GM23338 (cell line): ENCODE data around the gene PRR36. TPM values are rescaled to one million over a fixed set of nuclear protein-coding genes. Genes with fewer than 3 reads are reported as not detected.

ENCODE experiments used
- ATAC-seq: fragments of 200-7000 bp; cut with Tn5 transposase; 3 replicates; pipeline ENCODE4 v1.9.1; 2020
- DNase-seq: peaks from one replicate; pipeline ENCODE4 v3.0.0-alpha.2; 2015; ENCODE audit warnings: low spot score
- H2AFZ ChIP-seq: fragments of 200-600 bp; sonication (generic); 2 replicates; pipeline ENCODE4 v1.8.0; 2016; ENCODE audit warnings: antibody characterized with exemption, mild to moderate bottlenecking, moderate library complexity
- H3F3A ChIP-seq: fragments of 200-600 bp; sonication (generic); replicated peaks from 2 replicates; pipeline ENCODE4 v1.8.0; 2017; ENCODE audit warnings: antibody characterized with exemption, mixed run types, low read depth
- H3K27ac ChIP-seq: fragments of 200-600 bp; sonication (generic); 2 replicates; pipeline ENCODE4 v1.6.1; 2016; ENCODE audit warnings: low read depth
- H3K27me3 ChIP-seq: fragments of 200-600 bp; sonication (generic); 2 replicates; pipeline ENCODE4 v1.8.0; 2016; ENCODE audit warnings: mild to moderate bottlenecking, mixed run types, moderate library complexity; ENCODE audit not compliant: insufficient read depth
- H3K36me3 ChIP-seq: fragments of 200-600 bp; sonication (generic); 2 replicates; pipeline ENCODE4 v1.8.0; 2016; ENCODE audit warnings: mild to moderate bottlenecking; ENCODE audit not compliant: insufficient read depth
- H3K4me1 ChIP-seq: fragments of 200-600 bp; sonication (generic); 2 replicates; pipeline ENCODE4 v1.8.0; 2016; ENCODE audit warnings: mild to moderate bottlenecking, moderate library complexity; ENCODE audit not compliant: insufficient read depth
- H3K4me2 ChIP-seq: fragments of 200-600 bp; sonication (generic); 2 replicates; pipeline ENCODE4 v1.7.1; 2017; ENCODE audit warnings: mixed run types
- H3K4me3 ChIP-seq: fragments of 200-600 bp; sonication (generic); 2 replicates; pipeline ENCODE4 v1.6.1; 2016; ENCODE audit warnings: mixed run types
- H3K79me2 ChIP-seq: fragments of 200-600 bp; sonication (generic); replicated peaks from 2 replicates; pipeline ENCODE4 v1.8.0; 2017; ENCODE audit warnings: mild to moderate bottlenecking; ENCODE audit not compliant: insufficient read depth
- H3K9me2 ChIP-seq: fragments of 200-600 bp; sonication (generic); 2 replicates; pipeline ENCODE4 v1.8.0; 2017; ENCODE audit not compliant: insufficient read depth
- H4K20me1 ChIP-seq: fragments of 200-600 bp; sonication (generic); replicated peaks from 2 replicates; pipeline ENCODE4 v1.8.0; 2017; ENCODE audit warnings: mild to moderate bottlenecking; ENCODE audit not compliant: insufficient read depth
- H3K27ac Mint-ChIP-seq: 2 replicates; pipeline ENCODE4 v1.8.0; 2020; ENCODE audit warnings: inconsistent platforms, mild to moderate bottlenecking, moderate library complexity, mixed read lengths
- H3K27me3 Mint-ChIP-seq: 3 replicates; pipeline ENCODE4 v1.8.0; 2022; ENCODE audit warnings: low read depth, mild to moderate bottlenecking, moderate library complexity, mixed read lengths, inconsistent platforms; ENCODE audit not compliant: insufficient read depth, poor library complexity
- H3K36me3 Mint-ChIP-seq: 3 replicates; pipeline ENCODE4 v1.8.0; 2021; ENCODE audit warnings: low read depth, mild to moderate bottlenecking, inconsistent platforms, moderate library complexity, mixed read lengths
- H3K4me1 Mint-ChIP-seq: 3 replicates; pipeline ENCODE4 v1.8.0; 2020; ENCODE audit warnings: mild to moderate bottlenecking, inconsistent platforms, mixed read lengths
- H3K4me3 Mint-ChIP-seq: 3 replicates; pipeline ENCODE4 v1.8.0; 2021; ENCODE audit warnings: moderate library complexity, mild to moderate bottlenecking, inconsistent platforms, mixed read lengths
- H3K9me3 Mint-ChIP-seq: 3 replicates; pipeline ENCODE4 v1.8.0; 2020; ENCODE audit warnings: moderate library complexity, mild to moderate bottlenecking, inconsistent platforms, mixed read lengths
- CREB1 ChIP-seq: fragments of 250-450 bp; sonication (Bioruptor Pico); IDR thresholded peaks from 2 replicates; pipeline ENCODE4 v1.5.0; 2020; ENCODE audit warnings: low read depth, mild to moderate bottlenecking, moderate library complexity
- EZH2 ChIP-seq: fragments of 200-600 bp; sonication (generic); IDR thresholded peaks from one replicate; pipeline ENCODE4 v1.8.0; 2017; ENCODE audit warnings: antibody characterized with exemption, mild to moderate bottlenecking, low read depth; ENCODE audit not compliant: unreplicated experiment
- JUNB ChIP-seq: IDR thresholded peaks from one replicate; pipeline ENCODE4 v1.6.1; 2016; ENCODE audit warnings: antibody characterized with exemption; ENCODE audit not compliant: unreplicated experiment
- NANOG ChIP-seq: IDR thresholded peaks from 2 replicates; pipeline ENCODE4 v1.6.1; 2016; ENCODE audit warnings: antibody characterized with exemption, borderline replicate concordance
- POLR2AphosphoS5 ChIP-seq: IDR thresholded peaks from 2 replicates; pipeline ENCODE4 v1.6.1; 2016; ENCODE audit warnings: antibody characterized with exemption, low read depth
- STAT1 ChIP-seq: IDR thresholded peaks from one replicate; pipeline ENCODE4 v1.6.1; 2016; ENCODE audit warnings: antibody characterized with exemption; ENCODE audit not compliant: unreplicated experiment
- ZNF114 ChIP-seq: fragments of 250-450 bp; sonication (Bioruptor Pico); IDR thresholded peaks from 2 replicates; pipeline ENCODE4 v1.5.0; 2020; ENCODE audit warnings: mild to moderate bottlenecking, moderate library complexity
- ZNF331 ChIP-seq: fragments of 250-450 bp; sonication (Bioruptor Pico); IDR thresholded peaks from 2 replicates; pipeline ENCODE4 v1.5.0; 2020; ENCODE audit warnings: low read depth, mild to moderate bottlenecking, moderate library complexity
- polyA plus RNA-seq: library from polyadenylated mRNA; unstranded; fragments of >200 nt; fragmentation: Nextera tagmentation; extraction: Ambion mirVana; gene quantifications from 2 replicates; pipeline ENCODE4 v1.2.1, GENCODE V29; 2016
- total RNA-seq: library from RNA; depleted of rRNA; stranded (reverse); fragments of >200 nt; shearing (Covaris generic); gene quantifications from 2 replicates; pipeline ENCODE4 v1.2.3, GENCODE V29; 2014
- TF ChIP-seq, protein P1 (sequence below): fragments of 250-450 bp; sonication (Bioruptor Pico); IDR thresholded peaks from 2 replicates; pipeline ENCODE4 v1.5.0; 2020; ENCODE audit warnings: mild to moderate bottlenecking, moderate library complexity
- TF ChIP-seq, protein P2 (sequence below), 2 experiments: fragments of 200-600 bp in 1 of 2; sonication (generic) in 1 of 2; conservative IDR thresholded peaks; 2 replicates each; pipeline versions ENCODE4 v1.5.1 to v1.6.1; 2016 to 2017; ENCODE audit warnings: antibody characterized with exemption in 2 of 2, low read depth in 2 of 2, mild to moderate bottlenecking in 2 of 2, moderate library complexity in 1 of 2
- TF ChIP-seq, protein P3 (sequence below): IDR thresholded peaks from 2 replicates; pipeline ENCODE4 v1.6.1; 2016; ENCODE audit warnings: antibody characterized with exemption
- TF ChIP-seq, protein P4 (sequence below): IDR thresholded peaks from one replicate; pipeline ENCODE4 v1.6.1; 2018; ENCODE audit warnings: antibody characterized with exemption; ENCODE audit not compliant: unreplicated experiment

Gene PRR36
- total and polyA plus RNA-seq, 2 experiments from 2014 or later: 17.6 to 17.9 TPM

DNA sequence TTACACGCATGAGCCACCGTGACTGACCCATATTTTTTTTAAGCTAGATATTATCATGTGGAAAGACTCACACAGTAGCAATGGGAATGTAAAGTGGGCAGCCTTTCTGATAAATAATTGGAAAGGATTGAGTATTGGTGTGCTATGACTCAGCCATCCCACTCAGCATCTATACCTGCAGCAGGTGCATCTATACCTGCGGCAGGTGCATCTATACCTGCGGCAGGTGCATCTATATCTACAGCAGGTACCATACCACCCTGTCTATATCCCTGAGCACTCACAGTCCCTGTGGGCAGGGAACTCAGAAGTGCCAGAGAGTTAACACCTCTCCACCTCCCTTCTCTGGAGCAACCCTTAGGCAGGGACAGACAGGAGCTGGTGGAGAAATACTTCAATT is 8.9 kb upstream of the PRR36 start:
- H3K4me2 ChIP-seq: no peak overlapping the region
- Mint-ChIP-seq H3K9me3 (no peaks in the 10 kb centered on the region), H3K36me3 (no peaks in the 10 kb centered on the region), H3K27ac (no peak overlapping the region), H3K4me3 (no peak overlapping the region), H3K4me1 (no peaks in the 10 kb centered on the region), H3K27me3 (peaks cover 10% of the 10 kb centered on the region)
- H3K4me3 ChIP-seq: no peak overlapping the region
- TF ChIP-seq JUNB: no peak
- no peak for TF ChIP-seq POLR2AphosphoS5
- TF ChIP-seq, protein P1, sequence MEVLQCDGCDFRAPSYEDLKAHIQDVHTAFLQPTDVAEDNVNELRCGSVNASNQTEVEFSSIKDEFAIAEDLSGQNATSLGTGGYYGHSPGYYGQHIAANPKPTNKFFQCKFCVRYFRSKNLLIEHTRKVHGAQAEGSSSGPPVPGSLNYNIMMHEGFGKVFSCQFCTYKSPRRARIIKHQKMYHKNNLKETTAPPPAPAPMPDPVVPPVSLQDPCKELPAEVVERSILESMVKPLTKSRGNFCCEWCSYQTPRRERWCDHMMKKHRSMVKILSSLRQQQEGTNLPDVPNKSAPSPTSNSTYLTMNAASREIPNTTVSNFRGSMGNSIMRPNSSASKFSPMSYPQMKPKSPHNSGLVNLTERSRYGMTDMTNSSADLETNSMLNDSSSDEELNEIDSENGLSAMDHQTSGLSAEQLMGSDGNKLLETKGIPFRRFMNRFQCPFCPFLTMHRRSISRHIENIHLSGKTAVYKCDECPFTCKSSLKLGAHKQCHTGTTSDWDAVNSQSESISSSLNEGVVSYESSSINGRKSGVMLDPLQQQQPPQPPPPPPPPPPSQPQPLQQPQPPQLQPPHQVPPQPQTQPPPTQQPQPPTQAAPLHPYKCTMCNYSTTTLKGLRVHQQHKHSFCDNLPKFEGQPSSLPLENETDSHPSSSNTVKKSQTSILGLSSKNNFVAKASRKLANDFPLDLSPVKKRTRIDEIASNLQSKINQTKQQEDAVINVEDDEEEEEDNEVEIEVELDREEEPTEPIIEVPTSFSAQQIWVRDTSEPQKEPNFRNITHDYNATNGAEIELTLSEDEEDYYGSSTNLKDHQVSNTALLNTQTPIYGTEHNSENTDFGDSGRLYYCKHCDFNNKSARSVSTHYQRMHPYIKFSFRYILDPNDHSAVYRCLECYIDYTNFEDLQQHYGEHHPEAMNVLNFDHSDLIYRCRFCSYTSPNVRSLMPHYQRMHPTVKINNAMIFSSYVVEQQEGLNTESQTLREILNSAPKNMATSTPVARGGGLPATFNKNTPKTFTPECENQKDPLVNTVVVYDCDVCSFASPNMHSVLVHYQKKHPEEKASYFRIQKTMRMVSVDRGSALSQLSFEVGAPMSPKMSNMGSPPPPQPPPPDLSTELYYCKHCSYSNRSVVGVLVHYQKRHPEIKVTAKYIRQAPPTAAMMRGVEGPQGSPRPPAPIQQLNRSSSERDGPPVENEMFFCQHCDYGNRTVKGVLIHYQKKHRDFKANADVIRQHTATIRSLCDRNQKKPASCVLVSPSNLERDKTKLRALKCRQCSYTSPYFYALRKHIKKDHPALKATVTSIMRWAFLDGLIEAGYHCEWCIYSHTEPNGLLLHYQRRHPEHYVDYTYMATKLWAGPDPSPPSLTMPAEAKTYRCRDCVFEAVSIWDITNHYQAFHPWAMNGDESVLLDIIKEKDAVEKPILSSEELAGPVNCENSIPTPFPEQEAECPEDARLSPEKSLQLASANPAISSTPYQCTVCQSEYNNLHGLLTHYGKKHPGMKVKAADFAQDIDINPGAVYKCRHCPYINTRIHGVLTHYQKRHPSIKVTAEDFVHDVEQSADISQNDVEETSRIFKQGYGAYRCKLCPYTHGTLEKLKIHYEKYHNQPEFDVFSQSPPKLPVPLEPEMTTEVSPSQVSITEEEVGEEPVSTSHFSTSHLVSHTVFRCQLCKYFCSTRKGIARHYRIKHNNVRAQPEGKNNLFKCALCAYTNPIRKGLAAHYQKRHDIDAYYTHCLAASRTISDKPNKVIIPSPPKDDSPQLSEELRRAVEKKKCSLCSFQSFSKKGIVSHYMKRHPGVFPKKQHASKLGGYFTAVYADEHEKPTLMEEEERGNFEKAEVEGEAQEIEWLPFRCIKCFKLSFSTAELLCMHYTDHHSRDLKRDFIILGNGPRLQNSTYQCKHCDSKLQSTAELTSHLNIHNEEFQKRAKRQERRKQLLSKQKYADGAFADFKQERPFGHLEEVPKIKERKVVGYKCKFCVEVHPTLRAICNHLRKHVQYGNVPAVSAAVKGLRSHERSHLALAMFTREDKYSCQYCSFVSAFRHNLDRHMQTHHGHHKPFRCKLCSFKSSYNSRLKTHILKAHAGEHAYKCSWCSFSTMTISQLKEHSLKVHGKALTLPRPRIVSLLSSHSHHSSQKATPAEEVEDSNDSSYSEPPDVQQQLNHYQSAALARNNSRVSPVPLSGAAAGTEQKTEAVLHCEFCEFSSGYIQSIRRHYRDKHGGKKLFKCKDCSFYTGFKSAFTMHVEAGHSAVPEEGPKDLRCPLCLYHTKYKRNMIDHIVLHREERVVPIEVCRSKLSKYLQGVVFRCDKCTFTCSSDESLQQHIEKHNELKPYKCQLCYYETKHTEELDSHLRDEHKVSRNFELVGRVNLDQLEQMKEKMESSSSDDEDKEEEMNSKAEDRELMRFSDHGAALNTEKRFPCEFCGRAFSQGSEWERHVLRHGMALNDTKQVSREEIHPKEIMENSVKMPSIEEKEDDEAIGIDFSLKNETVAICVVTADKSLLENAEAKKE (CRISPR knock-in tag): no peak
- TF ChIP-seq, protein P2, sequence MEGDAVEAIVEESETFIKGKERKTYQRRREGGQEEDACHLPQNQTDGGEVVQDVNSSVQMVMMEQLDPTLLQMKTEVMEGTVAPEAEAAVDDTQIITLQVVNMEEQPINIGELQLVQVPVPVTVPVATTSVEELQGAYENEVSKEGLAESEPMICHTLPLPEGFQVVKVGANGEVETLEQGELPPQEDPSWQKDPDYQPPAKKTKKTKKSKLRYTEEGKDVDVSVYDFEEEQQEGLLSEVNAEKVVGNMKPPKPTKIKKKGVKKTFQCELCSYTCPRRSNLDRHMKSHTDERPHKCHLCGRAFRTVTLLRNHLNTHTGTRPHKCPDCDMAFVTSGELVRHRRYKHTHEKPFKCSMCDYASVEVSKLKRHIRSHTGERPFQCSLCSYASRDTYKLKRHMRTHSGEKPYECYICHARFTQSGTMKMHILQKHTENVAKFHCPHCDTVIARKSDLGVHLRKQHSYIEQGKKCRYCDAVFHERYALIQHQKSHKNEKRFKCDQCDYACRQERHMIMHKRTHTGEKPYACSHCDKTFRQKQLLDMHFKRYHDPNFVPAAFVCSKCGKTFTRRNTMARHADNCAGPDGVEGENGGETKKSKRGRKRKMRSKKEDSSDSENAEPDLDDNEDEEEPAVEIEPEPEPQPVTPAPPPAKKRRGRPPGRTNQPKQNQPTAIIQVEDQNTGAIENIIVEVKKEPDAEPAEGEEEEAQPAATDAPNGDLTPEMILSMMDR (conservative IDR thresholded peaks at IDR 0.05; ENCODE audit: low read depth in 2 of 2): no peak
- TF ChIP-seq NANOG: no peak
- TF ChIP-seq STAT1: no peak
- TF ChIP-seq ZNF331: no peak
- TF ChIP-seq, protein P3, sequence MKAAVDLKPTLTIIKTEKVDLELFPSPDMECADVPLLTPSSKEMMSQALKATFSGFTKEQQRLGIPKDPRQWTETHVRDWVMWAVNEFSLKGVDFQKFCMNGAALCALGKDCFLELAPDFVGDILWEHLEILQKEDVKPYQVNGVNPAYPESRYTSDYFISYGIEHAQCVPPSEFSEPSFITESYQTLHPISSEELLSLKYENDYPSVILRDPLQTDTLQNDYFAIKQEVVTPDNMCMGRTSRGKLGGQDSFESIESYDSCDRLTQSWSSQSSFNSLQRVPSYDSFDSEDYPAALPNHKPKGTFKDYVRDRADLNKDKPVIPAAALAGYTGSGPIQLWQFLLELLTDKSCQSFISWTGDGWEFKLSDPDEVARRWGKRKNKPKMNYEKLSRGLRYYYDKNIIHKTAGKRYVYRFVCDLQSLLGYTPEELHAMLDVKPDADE: no peak
- TF ChIP-seq EZH2: no peak
- TF ChIP-seq, protein P4, sequence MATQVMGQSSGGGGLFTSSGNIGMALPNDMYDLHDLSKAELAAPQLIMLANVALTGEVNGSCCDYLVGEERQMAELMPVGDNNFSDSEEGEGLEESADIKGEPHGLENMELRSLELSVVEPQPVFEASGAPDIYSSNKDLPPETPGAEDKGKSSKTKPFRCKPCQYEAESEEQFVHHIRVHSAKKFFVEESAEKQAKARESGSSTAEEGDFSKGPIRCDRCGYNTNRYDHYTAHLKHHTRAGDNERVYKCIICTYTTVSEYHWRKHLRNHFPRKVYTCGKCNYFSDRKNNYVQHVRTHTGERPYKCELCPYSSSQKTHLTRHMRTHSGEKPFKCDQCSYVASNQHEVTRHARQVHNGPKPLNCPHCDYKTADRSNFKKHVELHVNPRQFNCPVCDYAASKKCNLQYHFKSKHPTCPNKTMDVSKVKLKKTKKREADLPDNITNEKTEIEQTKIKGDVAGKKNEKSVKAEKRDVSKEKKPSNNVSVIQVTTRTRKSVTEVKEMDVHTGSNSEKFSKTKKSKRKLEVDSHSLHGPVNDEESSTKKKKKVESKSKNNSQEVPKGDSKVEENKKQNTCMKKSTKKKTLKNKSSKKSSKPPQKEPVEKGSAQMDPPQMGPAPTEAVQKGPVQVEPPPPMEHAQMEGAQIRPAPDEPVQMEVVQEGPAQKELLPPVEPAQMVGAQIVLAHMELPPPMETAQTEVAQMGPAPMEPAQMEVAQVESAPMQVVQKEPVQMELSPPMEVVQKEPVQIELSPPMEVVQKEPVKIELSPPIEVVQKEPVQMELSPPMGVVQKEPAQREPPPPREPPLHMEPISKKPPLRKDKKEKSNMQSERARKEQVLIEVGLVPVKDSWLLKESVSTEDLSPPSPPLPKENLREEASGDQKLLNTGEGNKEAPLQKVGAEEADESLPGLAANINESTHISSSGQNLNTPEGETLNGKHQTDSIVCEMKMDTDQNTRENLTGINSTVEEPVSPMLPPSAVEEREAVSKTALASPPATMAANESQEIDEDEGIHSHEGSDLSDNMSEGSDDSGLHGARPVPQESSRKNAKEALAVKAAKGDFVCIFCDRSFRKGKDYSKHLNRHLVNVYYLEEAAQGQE: no peak
- no peak for TF ChIP-seq CREB1 (CRISPR knock-in tag)
- no peak for TF ChIP-seq ZNF114 (CRISPR knock-in tag)
- H3F3A ChIP-seq: no peaks in the 10 kb centered on the region
- no peak overlapping the region for H3K27ac ChIP-seq
- H3K27me3 ChIP-seq: 0 out of 2 replicates have a peak, but pooled peaks cover 3% of the 10 kb centered on the region
- no peak overlapping the region for H2AFZ ChIP-seq
- no peaks in the 10 kb centered on the region; the same call in 1 of the 2 replicates for H3K4me1 ChIP-seq
- no peak for ATAC-seq
- H3K79me2 ChIP-seq: no peaks in the 10 kb centered on the region
- DNase-seq: no peak
- no peaks in the 10 kb centered on the region for H3K9me2 ChIP-seq
- H3K36me3 ChIP-seq: no peaks in the 10 kb centered on the region
- no peaks in the 10 kb centered on the region; the same call in 1 of the 2 replicates for H4K20me1 ChIP-seq
